ENCODE results near the gene SDC4. TPM values are rescaled to one million over a fixed set of nuclear protein-coding genes. Genes with fewer than 3 reads are reported as not detected.

Gene SDC4
- total and polyA plus RNA-seq, 3 experiments from 2014 or later, result 1.5 to 98.1 (median 91.3) TPM

GRCh38 chr20:45320948-45321595 lies 27.2 kb downstream of the SDC4 start:
- ChIA-PET POLR2A (interaction anchor here (0.6 kb wide), 1 partner anchor 503 kb away, joined by 3 read pairs; no protein-coding TSS in a partner anchor), CTCF (interaction anchor here (0.9 to 9.9 kb wide), 11 partner anchors 9 to 449 kb away, joined by 3 to 81 read pairs (median 6); partner anchors contain the start of genes MATN4 and SYS1)
- DNase-seq, result peak in 2 of 5 donors; percentile 15 to 35
- Histone ChIP-seq H3K36me3 (ENCODE audit: insufficient read depth, low read length) (no peaks in the 10 kb centered on the region), H3K27ac (ENCODE audit: low read depth, low read length) (no peak overlapping the region), H3K27me3 (ENCODE audit: insufficient read depth, low read length, poor library complexity, severe bottlenecking) (no peaks in the 10 kb centered on the region), H3K9me3 (ENCODE audit: low read length) (no peaks in the 10 kb centered on the region), H3K4me3 (ENCODE audit: low read length) (no peak overlapping the region), H3K4me1 (ENCODE audit: insufficient read depth, low read length) (peaks cover 26% of the 10 kb centered on the region)
- Mint-ChIP-seq H3K36me3 (no peaks in the 10 kb centered on the region), H3K4me1 (peaks cover 20 to 25% (median 22%) of the 10 kb centered on the region in 3 donors), H3K4me3 (peak overlapping the region in 4 of 7 donors; percentile 29 to 76 (median 42)), H3K27ac (peak overlapping the region in 6 of 8 donors; percentile 11 to 89 (median 76)), H3K9me3 (no peaks in the 10 kb centered on the region), H3K27me3 (peaks cover 0 to 5% of the 10 kb centered on the region in 2 donors)

- DNase-seq, result no peak
- peaks cover 16 to 22% of the 10 kb centered on the region in 2 donors for H3K27me3 Mint-ChIP-seq
- Histone ChIP-seq H3K4me1 (ENCODE audit: insufficient read depth, low read length) (peaks cover 26% of the 10 kb centered on the region), H3K9me3 (ENCODE audit: low read length) (no peaks in the 10 kb centered on the region), H3K27me3 (ENCODE audit: insufficient read depth, low read length, poor library complexity, severe bottlenecking) (peaks cover 2% of the 10 kb centered on the region), H3K27ac (ENCODE audit: low read depth, low read length) (no peak overlapping the region), H3K36me3 (ENCODE audit: insufficient read depth, low read length) (no peaks in the 10 kb centered on the region), H3K4me3 (ENCODE audit: low read length) (no peak overlapping the region)
- H3K4me3 Mint-ChIP-seq, result no peak overlapping the region
- ChIA-PET POLR2A (no interaction called here), CTCF (interaction anchor here (0.6 to 9.9 kb wide), 15 partner anchors 9 to 481 kb away, joined by 3 to 81 read pairs (median 5); partner anchors contain the start of gene SYS1)
- peaks cover 20 to 25% (median 25%) of the 10 kb centered on the region in 3 donors for H3K4me1 Mint-ChIP-seq
- peak overlapping the region in 1 of 8 donors; percentile 39 for H3K27ac Mint-ChIP-seq
- no peaks in the 10 kb centered on the region for H3K36me3 Mint-ChIP-seq
- peaks cover 0 to 1% (median 0%) of the 10 kb centered on the region in 5 donors for H3K9me3 Mint-ChIP-seq
Observed at GRCh38 chr20:45318948-45319347, 29.3 kb downstream of the SDC4 start.

- Histone ChIP-seq H3K27ac (ENCODE audit: low read depth, low read length) (no peak overlapping the region), H3K36me3 (ENCODE audit: insufficient read depth, low read length) (no peaks in the 10 kb centered on the region), H3K27me3 (ENCODE audit: insufficient read depth, low read length, poor library complexity, severe bottlenecking) (peaks cover 2% of the 10 kb centered on the region), H3K9me3 (ENCODE audit: low read length) (no peaks in the 10 kb centered on the region), H3K4me3 (ENCODE audit: low read length) (no peak overlapping the region), H3K4me1 (ENCODE audit: insufficient read depth, low read length) (peaks cover 26% of the 10 kb centered on the region)
- Mint-ChIP-seq H3K4me1 (peaks cover 20 to 25% (median 25%) of the 10 kb centered on the region in 3 donors), H3K9me3 (peaks cover 0 to 1% (median 0%) of the 10 kb centered on the region in 5 donors), H3K36me3 (no peaks in the 10 kb centered on the region), H3K4me3 (no peak overlapping the region), H3K27me3 (peaks cover 17 to 27% of the 10 kb centered on the region in 2 donors), H3K27ac (peak overlapping the region in 1 of 8 donors; percentile 33)
- DNase-seq, result no peak
- CTCF ChIA-PET, result interaction anchor here (0.7 to 9.9 kb wide), 13 partner anchors 8 to 452 kb away, joined by 3 to 81 read pairs (median 6); partner anchors contain the start of gene SYS1
- POLR2A ChIA-PET, result no interaction called here
Observed at GRCh38 chr20:45318386-45318939, 29.8 kb downstream of the SDC4 start.

GRCh38 chr20:45317826-45318225 lies 30.4 kb downstream of the SDC4 start:
- H3K27me3 ChIP-seq (ENCODE audit: insufficient read depth, low read length, poor library complexity, severe bottlenecking), result peaks cover 2% of the 10 kb centered on the region
- peaks cover 0 to 1% (median 0%) of the 10 kb centered on the region in 5 donors for H3K9me3 Mint-ChIP-seq
- H3K9me3 ChIP-seq (ENCODE audit: low read length), result no peaks in the 10 kb centered on the region
- no peak overlapping the region for H3K4me3 ChIP-seq (ENCODE audit: low read length)
- H3K36me3 ChIP-seq (ENCODE audit: insufficient read depth, low read length), result no peaks in the 10 kb centered on the region
- H3K27ac Mint-ChIP-seq, result no peak overlapping the region
- no peak for DNase-seq
- H3K36me3 Mint-ChIP-seq, result no peaks in the 10 kb centered on the region
- H3K4me1 ChIP-seq (ENCODE audit: insufficient read depth, low read length), result peaks cover 26% of the 10 kb centered on the region
- no peak overlapping the region for H3K4me3 Mint-ChIP-seq
- H3K4me1 Mint-ChIP-seq, result peaks cover 20 to 25% (median 25%) of the 10 kb centered on the region in 3 donors
- no peak overlapping the region for H3K27ac ChIP-seq (ENCODE audit: low read depth, low read length)
- CTCF ChIA-PET, result interaction anchor here (1.0 to 9.9 kb wide), 7 partner anchors 24 to 453 kb away, joined by 3 to 81 read pairs (median 8); no protein-coding TSS in a partner anchor
- H3K27me3 Mint-ChIP-seq, result peaks cover 17 to 29% of the 10 kb centered on the region in 2 donors
- POLR2A ChIA-PET, result no interaction called here

- H3K4me1 Mint-ChIP-seq, result peaks cover 16 to 24% (median 21%) of the 10 kb centered on the region in 3 donors
- no peaks in the 10 kb centered on the region for H3K9me3 ChIP-seq (ENCODE audit: low read length)
- no peaks in the 10 kb centered on the region for H3K36me3 ChIP-seq (ENCODE audit: insufficient read depth, low read length)
- H3K9me3 Mint-ChIP-seq, result peaks cover 0 to 1% (median 0%) of the 10 kb centered on the region in 5 donors
- no peak overlapping the region for H3K27ac ChIP-seq (ENCODE audit: low read depth, low read length)
- H3K4me3 Mint-ChIP-seq, result no peak overlapping the region
- no peak for DNase-seq
- H3K27ac Mint-ChIP-seq, result no peak overlapping the region
- no peaks in the 10 kb centered on the region for H3K36me3 Mint-ChIP-seq
- no peak overlapping the region for H3K4me3 ChIP-seq (ENCODE audit: low read length)
- ChIA-PET POLR2A (no interaction called here), CTCF (interaction anchor here (0.9 to 9.9 kb wide), 4 partner anchors 10 to 454 kb away, joined by 3 to 81 read pairs (median 4); no protein-coding TSS in a partner anchor)
- peaks cover 21 to 40% of the 10 kb centered on the region in 2 donors for H3K27me3 Mint-ChIP-seq
- peaks cover 24% of the 10 kb centered on the region for H3K4me1 ChIP-seq (ENCODE audit: insufficient read depth, low read length)
- H3K27me3 ChIP-seq (ENCODE audit: insufficient read depth, low read length, poor library complexity, severe bottlenecking), result peaks cover 2% of the 10 kb centered on the region
Observed at GRCh38 chr20:45316150-45317080, 31.8 kb downstream of the SDC4 start.

- H3K9me3 ChIP-seq (ENCODE audit: low read length), result no peaks in the 10 kb centered on the region
- Mint-ChIP-seq H3K36me3 (no peaks in the 10 kb centered on the region), H3K4me3 (no peak overlapping the region), H3K9me3 (peaks cover 0 to 1% (median 0%) of the 10 kb centered on the region in 5 donors), H3K27ac (no peak overlapping the region), H3K4me1 (peaks cover 9 to 22% (median 21%) of the 10 kb centered on the region in 3 donors), H3K27me3 (peaks cover 23 to 47% of the 10 kb centered on the region in 2 donors)
- ChIA-PET POLR2A (no interaction called here), CTCF (interaction anchor here (0.9 to 9.9 kb wide), 4 partner anchors 11 to 455 kb away, joined by 3 to 81 read pairs (median 4); no protein-coding TSS in a partner anchor)
- H3K4me3 ChIP-seq (ENCODE audit: low read length), result no peak overlapping the region
- no peaks in the 10 kb centered on the region for H3K36me3 ChIP-seq (ENCODE audit: insufficient read depth, low read length)
- no peak overlapping the region for H3K27ac ChIP-seq (ENCODE audit: low read depth, low read length)
- no peak for DNase-seq
- H3K4me1 ChIP-seq (ENCODE audit: insufficient read depth, low read length), result peaks cover 17% of the 10 kb centered on the region
- peaks cover 2% of the 10 kb centered on the region for H3K27me3 ChIP-seq (ENCODE audit: insufficient read depth, low read length, poor library complexity, severe bottlenecking)
Observed at GRCh38 chr20:45315672-45316071, 32.6 kb downstream of the SDC4 start.

- CTCF ChIA-PET, result interaction anchor here (1.1 to 9.9 kb wide), 4 partner anchors 21 to 456 kb away, joined by 3 to 81 read pairs (median 9); no protein-coding TSS in a partner anchor
- H3K27me3 Mint-ChIP-seq, result peaks cover 31 to 62% of the 10 kb centered on the region in 2 donors
- H3K9me3 Mint-ChIP-seq, result peaks cover 0 to 1% (median 0%) of the 10 kb centered on the region in 5 donors
Observed at GRCh38 chr20:45313943-45314342, 34.3 kb downstream of the SDC4 start.

More at GRCh38 chr20:45313943-45314342, 34.3 kb downstream of the SDC4 start:
- Histone ChIP-seq H3K4me3 (ENCODE audit: low read length) (no peak overlapping the region), H3K9me3 (ENCODE audit: low read length) (no peaks in the 10 kb centered on the region), H3K36me3 (ENCODE audit: insufficient read depth, low read length) (no peaks in the 10 kb centered on the region), H3K27ac (ENCODE audit: low read depth, low read length) (no peak overlapping the region), H3K27me3 (ENCODE audit: insufficient read depth, low read length, poor library complexity, severe bottlenecking) (peaks cover 2% of the 10 kb centered on the region), H3K4me1 (ENCODE audit: insufficient read depth, low read length) (peaks cover 1% of the 10 kb centered on the region)
- Mint-ChIP-seq H3K36me3 (no peaks in the 10 kb centered on the region), H3K4me3 (no peak overlapping the region), H3K27ac (no peak overlapping the region), H3K4me1 (peaks cover 1 to 14% (median 14%) of the 10 kb centered on the region in 3 donors)
- POLR2A ChIA-PET, result no interaction called here
- DNase-seq, result no peak

All from CD8-positive, alpha-beta memory T cell (primary cell).